ENCODE results near the gene SIDT2.
"Not testable (repeated sequence)": the region's sequence is repeated elsewhere in the genome, so short reads cannot be mapped to it uniquely, and the experiment has no call there.

Gene SIDT2

DNA sequence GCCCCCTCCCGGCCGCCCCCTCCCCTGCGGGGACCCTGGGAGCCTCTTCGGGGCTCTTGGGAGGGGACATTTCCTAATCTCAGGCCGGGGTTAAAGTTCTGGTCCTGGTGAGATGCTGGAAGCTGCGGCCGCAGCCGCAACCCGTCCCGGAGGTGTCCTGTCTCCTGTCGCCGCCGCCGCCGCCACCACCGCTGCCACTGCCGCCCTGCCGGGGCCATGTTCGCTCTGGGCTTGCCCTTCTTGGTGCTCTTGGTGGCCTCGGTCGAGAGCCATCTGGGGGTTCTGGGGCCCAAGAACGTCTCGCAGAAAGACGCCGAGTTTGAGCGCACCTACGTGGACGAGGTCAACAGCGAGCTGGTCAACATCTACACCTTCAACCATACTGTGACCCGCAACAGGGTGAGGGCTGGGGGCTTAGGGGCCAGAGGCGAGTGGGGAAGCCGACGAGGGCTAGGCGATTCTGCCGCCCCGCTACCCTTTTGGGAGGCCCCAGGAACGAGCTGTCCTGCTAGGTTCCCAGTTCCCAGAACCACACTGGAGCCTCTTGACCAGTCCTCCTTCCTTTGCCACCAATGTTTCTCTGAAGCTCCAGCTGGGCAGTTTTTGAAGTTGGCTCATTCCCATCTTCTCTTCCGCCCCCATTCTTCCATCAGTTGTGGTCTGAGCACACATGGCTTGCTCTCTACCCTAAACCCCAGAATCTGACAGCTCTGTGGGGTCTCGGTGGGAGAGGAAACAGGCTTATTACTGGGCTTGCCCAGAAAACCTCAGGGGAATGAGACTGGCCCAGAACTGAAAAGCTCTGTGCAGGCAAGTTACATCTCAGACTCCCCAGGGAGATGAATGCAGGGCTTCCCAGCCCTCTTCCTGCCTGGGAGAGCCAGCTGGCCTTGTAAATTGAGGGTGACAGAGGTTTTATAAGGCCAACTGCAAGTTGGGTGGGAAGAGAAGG, 781 bp downstream of the SIDT2 start:
- H3K4me1 ChIP-seq, result peaks cover 20% of the 10 kb centered on the region
- in situ Hi-C loops (cut with MboI; ENCODE audit: low sequenced_read_pairs), result no loop called here
- H3K36me3 ChIP-seq (replicated peaks), result peaks cover 3% of the 10 kb centered on the region
- no peaks in the 10 kb centered on the region for H3K27me3 ChIP-seq (ENCODE audit: low read depth)
- peak overlapping the region; percentile 56 for H3K4me3 ChIP-seq
- H3K9me3 ChIP-seq, result no peaks in the 10 kb centered on the region
- peak in 1 of 2 experiments; percentile 59 for DNase-seq (ENCODE audit: low spot score in 2 of 2)

DNA sequence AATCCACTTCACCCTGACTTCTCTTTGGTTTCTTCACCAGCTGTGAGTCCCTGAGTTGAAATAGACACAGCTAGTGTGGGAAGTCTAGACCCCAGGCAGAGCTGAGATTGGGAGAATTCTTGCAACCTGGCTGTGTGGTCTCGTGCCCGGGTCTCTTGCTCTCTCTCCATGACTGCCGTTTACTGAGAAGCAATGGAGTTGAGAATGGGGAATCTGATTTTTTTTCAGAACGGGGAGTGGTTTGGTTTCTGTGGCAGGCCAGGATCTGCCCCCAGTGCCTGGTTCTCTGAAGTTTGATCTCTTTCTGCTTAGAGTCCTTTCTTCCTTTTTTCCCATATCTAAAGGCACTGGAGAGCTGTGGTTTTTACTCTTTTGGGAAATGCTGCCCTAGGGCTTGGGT, 1.5 kb downstream of the SIDT2 start:
- Histone ChIP-seq H3K27me3 (ENCODE audit: low read depth) (no peaks in the 10 kb centered on the region), H3K36me3 (replicated peaks) (peaks cover 3% of the 10 kb centered on the region), H3K4me3 (peak overlapping the region; percentile 56; the same call in 1 of the 2 replicates), H3K4me1 (peaks cover 20% of the 10 kb centered on the region), H3K9me3 (no peaks in the 10 kb centered on the region)
- in situ Hi-C loops (cut with MboI; ENCODE audit: low sequenced_read_pairs), result no loop called here
- DNase-seq (ENCODE audit: low spot score in 2 of 2), result peak in 1 of 2 experiments; percentile 28

DNA sequence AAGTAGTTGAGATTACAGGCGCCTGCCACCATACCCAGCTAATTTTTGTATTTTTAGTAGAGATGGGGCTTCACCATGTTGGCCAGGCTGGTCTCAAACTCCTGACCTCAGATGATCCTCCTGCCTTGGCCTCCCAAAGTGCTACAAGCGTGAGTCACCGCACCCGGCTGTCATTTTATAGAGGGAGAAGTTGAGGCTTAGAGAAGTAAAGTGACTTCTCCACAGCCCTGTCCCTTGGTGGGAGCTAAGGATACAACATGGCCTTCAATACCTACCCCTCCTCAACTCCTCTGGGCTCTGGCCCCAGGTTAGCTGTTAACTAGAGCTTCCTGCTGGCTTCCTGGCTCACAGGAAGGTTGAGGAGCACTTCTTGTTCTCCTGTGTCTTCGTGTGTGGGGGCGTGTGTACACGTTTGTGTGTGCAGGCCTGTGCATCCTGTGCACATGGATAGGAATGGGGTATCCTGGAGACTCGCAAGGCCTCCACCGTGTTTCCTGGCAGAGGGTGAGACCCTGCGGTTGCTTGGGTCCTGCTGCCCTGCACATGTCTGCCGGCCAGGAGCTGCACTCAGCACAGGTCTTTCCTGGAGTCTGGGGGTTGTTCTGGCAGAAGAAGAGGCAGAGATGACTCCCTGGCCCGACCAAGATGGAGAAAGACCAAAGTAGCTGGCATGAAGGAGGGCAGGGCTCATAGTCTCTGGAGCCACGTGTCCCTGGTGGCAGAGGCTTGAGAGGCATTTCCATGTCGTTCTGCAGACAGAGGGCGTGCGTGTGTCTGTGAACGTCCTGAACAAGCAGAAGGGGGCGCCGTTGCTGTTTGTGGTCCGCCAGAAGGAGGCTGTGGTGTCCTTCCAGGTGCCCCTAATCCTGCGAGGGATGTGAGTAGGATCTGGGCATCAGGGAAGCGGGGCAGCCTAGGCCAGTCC, 2.4 kb downstream of the SIDT2 start:
- no peaks in the 10 kb centered on the region for H3K27me3 ChIP-seq (ENCODE audit: low read depth)
- H3K9me3 ChIP-seq, result no peaks in the 10 kb centered on the region
- DNase-seq (ENCODE audit: low spot score in 2 of 2), result peak in 1 of 2 experiments; percentile 74
- H3K4me1 ChIP-seq, result peaks cover 20% of the 10 kb centered on the region
- peaks cover 3% of the 10 kb centered on the region for H3K36me3 ChIP-seq (replicated peaks)
- no peak overlapping the region for H3K4me3 ChIP-seq
- in situ Hi-C loops (cut with MboI; ENCODE audit: low sequenced_read_pairs), result no loop called here

DNA sequence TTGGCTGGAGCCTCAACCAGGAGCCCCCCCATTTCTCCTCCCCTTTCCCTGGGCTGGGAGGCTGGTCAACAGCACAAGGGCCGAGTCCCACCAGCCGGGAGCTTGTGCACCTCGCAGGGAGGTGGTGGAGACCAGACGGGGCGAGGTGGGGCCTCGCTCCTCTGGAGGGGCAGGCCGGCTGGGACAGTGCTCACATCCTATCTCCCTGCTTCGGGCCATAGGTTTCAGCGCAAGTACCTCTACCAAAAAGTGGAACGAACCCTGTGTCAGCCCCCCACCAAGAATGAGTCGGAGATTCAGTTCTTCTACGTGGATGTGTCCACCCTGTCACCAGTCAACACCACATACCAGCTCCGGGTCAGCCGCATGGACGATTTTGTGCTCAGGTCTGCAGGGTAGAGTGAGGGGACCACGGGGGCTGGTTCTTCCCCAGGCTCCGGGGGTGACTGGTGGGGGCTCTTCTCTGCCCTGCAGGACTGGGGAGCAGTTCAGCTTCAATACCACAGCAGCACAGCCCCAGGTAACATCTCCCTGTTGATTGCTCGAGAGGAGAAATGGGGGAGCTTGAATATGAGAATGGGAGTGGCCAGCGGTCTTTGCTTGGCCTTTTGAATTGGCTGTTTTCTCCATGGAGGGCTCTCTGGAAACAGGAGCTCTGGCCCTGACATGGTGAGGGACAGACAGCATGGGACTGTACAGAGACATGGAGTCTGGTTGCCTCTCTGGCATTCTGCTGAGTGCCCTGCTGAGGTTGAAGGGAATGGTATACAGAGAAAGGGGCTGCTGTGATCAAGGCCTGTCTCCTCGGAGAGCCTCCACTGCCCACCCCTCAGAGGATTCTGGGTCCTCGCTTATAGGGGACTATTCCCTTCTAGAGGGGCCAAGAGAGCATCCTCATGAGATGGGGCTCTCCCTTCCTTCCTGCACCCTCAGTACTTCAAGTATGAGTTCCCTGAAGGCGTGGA, 3.3 kb downstream of the SIDT2 start:
- Histone ChIP-seq H3K4me1 (peaks cover 20% of the 10 kb centered on the region), H3K27me3 (ENCODE audit: low read depth) (no peaks in the 10 kb centered on the region), H3K4me3 (no peak overlapping the region), H3K36me3 (replicated peaks) (peaks cover 3% of the 10 kb centered on the region), H3K9me3 (no peaks in the 10 kb centered on the region)
- DNase-seq (ENCODE audit: low spot score in 2 of 2), result no peak
- in situ Hi-C loops (cut with MboI; ENCODE audit: low sequenced_read_pairs), result no loop called here

DNA sequence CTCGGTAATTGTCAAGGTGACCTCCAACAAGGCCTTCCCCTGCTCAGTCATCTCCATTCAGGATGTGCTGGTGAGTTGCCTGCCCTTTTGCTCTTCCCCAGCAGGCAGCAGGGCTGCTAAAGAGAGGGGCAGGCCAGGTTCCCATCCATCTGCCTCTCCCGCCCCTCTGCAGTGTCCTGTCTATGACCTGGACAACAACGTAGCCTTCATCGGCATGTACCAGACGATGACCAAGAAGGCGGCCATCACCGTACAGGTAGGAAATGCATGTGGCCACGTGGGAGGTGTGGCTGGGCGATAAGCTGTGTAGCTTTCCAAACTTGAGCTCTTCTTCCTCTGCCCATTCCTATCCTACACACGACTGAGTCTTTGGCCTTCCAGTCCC, 4.0 kb downstream of the SIDT2 start:
- H3K9me3 ChIP-seq, result no peaks in the 10 kb centered on the region
- in situ Hi-C loops (cut with MboI; ENCODE audit: low sequenced_read_pairs), result no loop called here
- H3K36me3 ChIP-seq (replicated peaks), result peaks cover 3% of the 10 kb centered on the region
- no peak for DNase-seq (ENCODE audit: low spot score in 2 of 2)
- H3K4me1 ChIP-seq, result peaks cover 20% of the 10 kb centered on the region
- no peaks in the 10 kb centered on the region for H3K27me3 ChIP-seq (ENCODE audit: low read depth)
- H3K4me3 ChIP-seq, result no peak overlapping the region

DNA sequence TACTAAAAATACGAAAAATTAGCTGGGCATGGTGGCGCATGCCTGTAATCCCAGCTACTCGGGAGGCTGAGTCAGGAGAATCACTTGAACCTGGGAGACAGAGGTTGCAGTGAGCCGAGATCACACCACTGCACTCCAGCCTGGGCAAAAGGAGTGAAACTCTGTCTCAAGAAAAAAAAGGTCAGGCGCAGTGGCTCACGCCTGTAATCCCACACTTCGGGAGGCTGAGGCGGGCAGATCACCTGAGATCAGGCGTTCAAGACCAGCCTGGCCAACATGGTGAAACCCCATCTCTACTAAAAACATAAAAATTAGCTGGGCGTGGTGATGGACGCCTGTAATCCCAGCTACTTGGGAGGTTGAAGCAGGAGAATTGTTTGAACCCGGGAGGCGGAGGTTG, 4.6 kb downstream of the SIDT2 start:
- H3K4me3 ChIP-seq; DNase-seq (ENCODE audit: low spot score in 2 of 2); H3K9me3 ChIP-seq; in situ Hi-C loops (cut with MboI; ENCODE audit: low sequenced_read_pairs); H3K27me3 ChIP-seq (ENCODE audit: low read depth); H3K36me3 ChIP-seq (replicated peaks): not testable (repeated sequence)
- peaks cover 16% of the 10 kb centered on the region for H3K4me1 ChIP-seq

DNA sequence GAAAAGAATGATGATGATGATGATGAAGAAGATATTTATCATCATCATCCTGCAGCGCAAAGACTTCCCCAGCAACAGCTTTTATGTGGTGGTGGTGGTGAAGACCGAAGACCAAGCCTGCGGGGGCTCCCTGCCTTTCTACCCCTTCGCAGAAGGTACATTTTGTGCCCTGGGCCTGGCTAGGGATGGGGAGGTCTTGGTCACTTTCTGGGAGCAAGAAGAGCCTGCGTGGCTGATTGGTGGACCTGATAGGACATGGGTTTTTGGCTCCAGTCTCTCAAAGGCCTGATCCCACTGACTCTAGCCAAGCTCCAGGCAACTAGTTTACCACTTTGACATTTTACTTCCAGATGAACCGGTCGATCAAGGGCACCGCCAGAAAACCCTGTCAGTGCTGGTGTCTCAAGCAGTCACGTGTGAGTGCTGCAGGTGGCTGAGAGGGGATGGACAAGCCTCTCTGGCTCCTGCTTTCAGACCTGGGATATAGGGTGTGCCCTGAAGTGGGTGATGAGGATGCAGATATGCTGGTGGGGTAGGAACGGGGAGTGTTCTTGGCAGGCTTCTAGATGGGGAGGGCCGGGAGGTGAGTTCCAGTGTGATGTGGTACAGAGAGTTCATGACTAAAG, 5.3 kb downstream of the SIDT2 start:
- Histone ChIP-seq H3K27me3 (ENCODE audit: low read depth) (no peaks in the 10 kb centered on the region), H3K36me3 (replicated peaks) (peaks cover 3% of the 10 kb centered on the region), H3K4me1 (peaks cover 13% of the 10 kb centered on the region), H3K4me3 (no peak overlapping the region), H3K9me3 (no peaks in the 10 kb centered on the region)
- in situ Hi-C loops (cut with MboI; ENCODE audit: low sequenced_read_pairs), result no loop called here
- DNase-seq (ENCODE audit: low spot score in 2 of 2), result no peak

DNA sequence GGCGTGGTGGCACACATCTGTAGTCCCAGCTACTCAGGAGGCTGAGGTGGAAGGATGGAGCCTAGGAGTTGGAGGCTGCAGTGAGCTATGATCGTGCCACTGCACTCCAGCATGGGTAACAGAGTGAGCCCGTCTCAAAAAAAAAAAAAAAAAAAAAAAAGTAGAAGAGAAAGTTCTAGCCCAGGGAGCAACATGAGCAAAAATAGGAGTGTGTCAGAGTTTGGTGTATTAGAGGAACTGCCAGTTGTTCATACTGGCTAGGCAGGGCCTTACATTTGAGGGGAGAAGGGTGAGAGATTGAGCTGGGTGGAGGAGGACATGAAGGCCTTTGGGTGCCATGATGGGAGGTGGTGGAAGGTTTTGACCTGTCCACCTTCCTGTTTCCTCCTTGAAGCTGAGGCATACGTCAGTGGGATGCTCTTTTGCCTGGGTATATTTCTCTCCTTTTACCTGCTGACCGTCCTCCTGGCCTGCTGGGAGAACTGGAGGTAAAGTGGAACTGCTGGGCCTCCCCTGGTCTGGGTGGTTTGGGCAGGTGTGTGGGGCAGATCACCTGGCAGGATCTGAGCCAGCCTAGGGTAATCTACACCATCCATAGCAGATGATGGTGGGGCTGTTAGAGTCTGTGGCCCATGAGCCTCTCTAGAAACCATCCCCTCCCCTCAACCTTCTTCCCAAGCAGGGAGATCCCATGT, 7.3 kb downstream of the SIDT2 start:
- in situ Hi-C loops (cut with MboI; ENCODE audit: low sequenced_read_pairs), result no loop called here
- H3K9me3 ChIP-seq, result no peaks in the 10 kb centered on the region
- H3K36me3 ChIP-seq (replicated peaks), result peaks cover 3% of the 10 kb centered on the region
- no peaks in the 10 kb centered on the region for H3K27me3 ChIP-seq (ENCODE audit: low read depth)
- H3K4me3 ChIP-seq, result no peak overlapping the region
- peaks cover under 1% of the 10 kb centered on the region; the same call in 1 of the 2 replicates for H3K4me1 ChIP-seq
- no peak for DNase-seq (ENCODE audit: low spot score in 2 of 2)

DNA sequence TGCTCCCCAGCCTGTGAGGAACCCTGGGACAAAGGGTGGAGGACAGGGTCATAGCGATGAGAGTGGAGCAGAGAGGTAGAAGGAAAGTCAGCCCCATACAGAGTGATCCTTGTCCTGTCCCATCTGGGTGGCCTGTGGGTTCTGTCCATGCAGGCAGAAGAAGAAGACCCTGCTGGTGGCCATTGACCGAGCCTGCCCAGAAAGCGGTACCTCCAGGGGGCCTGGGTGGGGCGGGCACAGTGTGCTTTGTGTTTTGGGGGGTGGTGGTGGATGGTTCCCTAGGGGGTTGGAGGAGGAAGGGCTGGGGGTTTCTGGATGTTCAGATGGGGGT, 7.9 kb downstream of the SIDT2 start:
- in situ Hi-C loops (cut with MboI; ENCODE audit: low sequenced_read_pairs), result no loop called here
- Histone ChIP-seq H3K4me3 (no peak overlapping the region), H3K27me3 (ENCODE audit: low read depth) (no peaks in the 10 kb centered on the region), H3K36me3 (replicated peaks) (peaks cover 3% of the 10 kb centered on the region), H3K9me3 (no peaks in the 10 kb centered on the region), H3K4me1 (no peaks in the 10 kb centered on the region)
- no peak for DNase-seq (ENCODE audit: low spot score in 2 of 2)

DNA sequence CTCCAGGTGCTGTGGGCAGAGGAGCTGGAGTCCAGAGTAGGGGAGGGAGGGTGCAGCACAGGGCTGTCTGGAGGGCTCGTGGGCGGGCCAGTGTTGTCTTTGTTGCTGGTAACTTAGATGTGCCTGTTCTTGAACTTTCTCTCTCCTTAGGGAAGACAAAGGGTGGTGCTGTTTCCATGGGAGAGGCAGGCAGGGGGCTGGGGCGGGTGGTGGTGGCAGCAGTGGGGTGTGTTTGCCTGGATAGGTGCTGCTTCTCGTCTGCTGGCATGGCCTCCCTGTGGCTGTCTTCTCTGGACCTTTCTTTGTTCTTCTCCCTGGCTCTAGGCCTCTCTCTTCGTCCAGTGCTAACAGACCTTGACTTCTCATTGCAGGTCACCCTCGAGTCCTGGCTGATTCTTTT, 8.5 kb downstream of the SIDT2 start:
- in situ Hi-C loops (cut with MboI; ENCODE audit: low sequenced_read_pairs), result no loop called here
- no peak for DNase-seq (ENCODE audit: low spot score in 2 of 2)
- H3K4me3 ChIP-seq, result no peak overlapping the region
- peaks cover 2% of the 10 kb centered on the region for H3K36me3 ChIP-seq (replicated peaks)
- H3K9me3 ChIP-seq, result no peaks in the 10 kb centered on the region
- no peaks in the 10 kb centered on the region for H3K4me1 ChIP-seq
- H3K27me3 ChIP-seq (ENCODE audit: low read depth), result no peaks in the 10 kb centered on the region

DNA sequence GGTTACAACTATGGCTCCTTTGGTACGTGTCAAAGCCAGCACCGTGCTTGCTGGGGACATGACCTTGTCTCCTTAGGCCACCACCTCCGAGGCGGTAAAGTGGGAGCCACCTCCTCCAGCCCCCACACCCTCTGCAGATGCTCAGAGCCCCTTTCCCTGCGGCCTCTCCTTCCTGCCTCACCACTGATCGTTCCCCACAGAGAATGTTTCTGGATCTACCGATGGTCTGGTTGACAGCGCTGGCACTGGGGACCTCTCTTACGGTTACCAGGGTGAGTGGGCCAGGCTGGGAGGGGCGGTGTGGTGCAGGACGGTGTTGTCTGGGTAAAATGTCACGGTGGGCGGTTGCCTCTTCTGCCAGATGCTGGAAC, 8.9 kb downstream of the SIDT2 start:
- in situ Hi-C loops (cut with MboI; ENCODE audit: low sequenced_read_pairs), result no loop called here
- no peak for DNase-seq (ENCODE audit: low spot score in 2 of 2)
- no peaks in the 10 kb centered on the region; the same call in 1 of the 2 replicates for H3K36me3 ChIP-seq (replicated peaks)
- no peaks in the 10 kb centered on the region for H3K4me1 ChIP-seq
- H3K27me3 ChIP-seq (ENCODE audit: low read depth), result no peaks in the 10 kb centered on the region
- H3K4me3 ChIP-seq, result no peak overlapping the region
- no peaks in the 10 kb centered on the region for H3K9me3 ChIP-seq

DNA sequence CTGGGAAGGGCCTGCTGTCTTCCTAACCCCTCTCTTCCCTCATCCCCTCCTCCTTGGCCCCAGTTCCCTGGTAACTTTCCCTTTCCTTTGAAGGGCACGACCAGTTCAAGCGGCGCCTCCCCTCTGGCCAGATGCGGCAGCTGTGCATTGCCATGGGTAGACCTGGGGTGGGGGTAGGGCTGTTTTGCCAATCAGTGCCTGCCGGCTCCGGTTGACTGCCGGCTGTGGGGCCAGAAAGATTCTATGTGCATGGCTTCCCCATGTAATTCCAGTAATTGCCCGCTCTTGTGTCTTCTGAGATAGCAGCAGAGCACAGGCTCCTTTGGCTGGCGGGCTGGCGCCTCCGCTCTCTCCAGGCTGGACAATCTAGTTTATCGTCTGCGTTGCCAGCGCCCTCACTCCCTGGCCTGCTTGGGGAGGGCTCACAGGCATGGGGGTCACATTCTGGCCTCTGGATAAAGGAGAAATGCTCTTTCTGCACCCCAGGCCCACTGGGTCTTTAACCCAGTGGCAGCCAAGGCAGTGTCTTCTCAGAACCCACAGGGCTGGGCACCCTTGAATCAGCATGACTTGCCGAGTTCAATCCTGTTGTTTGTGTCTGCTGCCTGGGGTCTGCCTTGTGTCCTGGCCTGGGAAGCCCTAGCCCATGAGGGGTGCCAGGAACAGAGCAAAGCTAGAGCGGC, 9.4 kb downstream of the SIDT2 start:
- H3K9me3 ChIP-seq, result no peaks in the 10 kb centered on the region
- no peak overlapping the region for H3K4me3 ChIP-seq
- no peak for DNase-seq (ENCODE audit: low spot score in 2 of 2)
- H3K27me3 ChIP-seq (ENCODE audit: low read depth), result no peaks in the 10 kb centered on the region
- H3K4me1 ChIP-seq, result no peaks in the 10 kb centered on the region
- in situ Hi-C loops (cut with MboI; ENCODE audit: low sequenced_read_pairs), result no loop called here
- no peaks in the 10 kb centered on the region; the same call in 1 of the 2 replicates for H3K36me3 ChIP-seq (replicated peaks)
